Neural cell (in vitro differentiated cells): ENCODE results near the gene C1orf210.

ENCODE experiments used
- CTCF ChIP-seq: fragments of 450-650 bp; IDR thresholded peaks from 2 replicates; pipeline ENCODE4 v1.5.1; 2014; ENCODE audit warnings: antibody characterized with exemption, mild to moderate bottlenecking, moderate library complexity; ENCODE audit not compliant: poor library complexity, severe bottlenecking
- EZH2 ChIP-seq: fragments of 200-600, 300-800 bp; shearing (Covaris generic), sonication (generic); IDR thresholded peaks from 2 replicates; pipeline ENCODE4 v1.6.1; 2014; ENCODE audit warnings: antibody characterized with exemption, low read length, borderline replicate concordance, mild to moderate bottlenecking; ENCODE audit not compliant: insufficient read depth, poor library complexity, severe bottlenecking
- POLR2AphosphoS5 ChIP-seq: IDR thresholded peaks from 2 replicates; pipeline ENCODE4 v1.6.1; 2012
- RAD21 ChIP-seq: fragments of 450-650 bp; conservative IDR thresholded peaks from 2 replicates; pipeline ENCODE4 v1.6.1; 2014; ENCODE audit warnings: antibody characterized with exemption, mild to moderate bottlenecking, moderate library complexity
- TAF1 ChIP-seq: IDR thresholded peaks from 2 replicates; pipeline ENCODE4 v1.6.1; 2012; ENCODE audit warnings: low read depth

GRCh38 chr1:43304771-43305300 is 19.5 kb upstream of the C1orf210 start:
- no peak for TF ChIP-seq CTCF
- TF ChIP-seq POLR2AphosphoS5, result no peak
- TF ChIP-seq EZH2, result no peak
- no peak for TF ChIP-seq TAF1
- TF ChIP-seq RAD21, result no peak
